Activated CD4-positive, alpha-beta memory T cell treated with anti-CD3 and anti-CD28 coated beads, Interleukin-2, amount 10 ng/mL, durations not matched to agents 7 days and 5 days (primary cell): ENCODE measurements around the gene PRSS38. TPM values are rescaled to one million over a fixed set of nuclear protein-coding genes. Genes with fewer than 3 reads are reported as not detected.
"Not testable (repeated sequence)": the region's sequence is repeated elsewhere in the genome, so short reads cannot be mapped to it uniquely, and the experiment has no call there.

Experiments
- CTCF ChIA-PET: fragments of 350-600 bp; sonication (Branson Sonifier 250); formaldehyde crosslinking; loops from one replicate; lab custom pipeline; 2021; ENCODE audit warnings: antibody characterized with exemption, inconsistent platforms; lab: Charles Lee
- POLR2A ChIA-PET: fragments of 350-600 bp; sonication (Branson Sonifier 250); formaldehyde crosslinking; loops from one replicate; lab custom pipeline; 2021; ENCODE audit warnings: antibody characterized with exemption; lab: Charles Lee
- DNase-seq: peaks from one replicate; pipeline ENCODE4 v3.0.0-alpha.2; 2020
- H3K27ac Mint-ChIP-seq: one replicate; pipeline ENCODE4 v1.8.0; 2021; ENCODE audit warnings: mild to moderate bottlenecking, mixed read lengths
- H3K27me3 Mint-ChIP-seq: one replicate; pipeline ENCODE4 v1.8.0; 2021; ENCODE audit warnings: mixed read lengths
- H3K36me3 Mint-ChIP-seq: one replicate; pipeline ENCODE4 v1.8.0; 2021; ENCODE audit warnings: low read depth, mixed read lengths
- H3K4me1 Mint-ChIP-seq: one replicate; pipeline ENCODE4 v1.8.0; 2021; ENCODE audit warnings: mixed read lengths
- H3K4me3 Mint-ChIP-seq: one replicate; pipeline ENCODE4 v1.8.0; 2021; ENCODE audit warnings: mild to moderate bottlenecking, mixed read lengths
- H3K9me3 Mint-ChIP-seq: one replicate; pipeline ENCODE4 v1.8.0; 2021; ENCODE audit warnings: mixed read lengths
- total RNA-seq, 2 experiments: library from RNA; stranded (reverse); gene quantifications; one replicate each; pipeline ENCODE4 v1.2.3, GENCODE V29; 2021

PRSS38 gene
- total RNA-seq, 2 experiments from 2014 or later = not detected

GRCh38 chr1:227877810-227878209, 62.3 kb downstream of the PRSS38 start:
- POLR2A ChIA-PET, H3K9me3 Mint-ChIP-seq, H3K36me3 Mint-ChIP-seq, CTCF ChIA-PET, DNase-seq, H3K27ac Mint-ChIP-seq, H3K4me1 Mint-ChIP-seq, H3K4me3 Mint-ChIP-seq: not testable (repeated sequence)
- peaks cover 39% of the 10 kb centered on the region for H3K27me3 Mint-ChIP-seq

GRCh38 chr1:227880342-227880924, 65.0 kb downstream of the PRSS38 start:
- no peak for DNase-seq
- Mint-ChIP-seq H3K27ac (no peak overlapping the region), H3K27me3 (peaks cover 20% of the 10 kb centered on the region), H3K36me3 (no peaks in the 10 kb centered on the region), H3K4me1 (peaks cover 14% of the 10 kb centered on the region), H3K4me3 (no peak overlapping the region), H3K9me3 (no peaks in the 10 kb centered on the region)
- POLR2A ChIA-PET = no interaction called here
- CTCF ChIA-PET = no interaction called here

DNA sequence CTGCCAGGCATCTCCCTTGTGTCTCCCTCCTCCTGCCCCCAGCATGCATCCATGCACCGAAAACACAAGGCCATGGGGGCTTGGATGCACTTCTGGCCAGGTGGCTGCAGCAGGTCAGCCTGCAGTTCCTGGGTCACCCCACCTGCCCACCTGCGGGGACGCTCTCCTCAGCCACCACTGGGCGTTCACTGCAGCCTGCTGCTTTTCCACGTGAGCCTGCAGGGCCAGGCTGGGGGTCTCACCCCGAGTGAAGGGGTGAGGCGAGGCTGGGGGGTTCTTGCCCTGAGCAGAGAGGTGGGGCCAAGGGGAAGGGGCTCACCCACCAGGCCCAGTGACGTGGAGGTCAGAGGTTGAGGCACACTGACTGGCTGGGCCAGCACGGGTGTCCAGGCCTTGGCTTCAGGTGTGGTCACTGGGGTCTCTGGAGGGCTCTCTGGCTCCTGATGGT, 67.6 kb downstream of the PRSS38 start:
- POLR2A ChIA-PET = no interaction called here
- Mint-ChIP-seq H3K4me3 (no peak overlapping the region), H3K4me1 (peaks cover 24% of the 10 kb centered on the region), H3K36me3 (no peaks in the 10 kb centered on the region), H3K9me3 (no peaks in the 10 kb centered on the region), H3K27ac (no peak overlapping the region), H3K27me3 (peaks cover 16% of the 10 kb centered on the region)
- DNase-seq = no peak
- CTCF ChIA-PET = no interaction called here

DNA sequence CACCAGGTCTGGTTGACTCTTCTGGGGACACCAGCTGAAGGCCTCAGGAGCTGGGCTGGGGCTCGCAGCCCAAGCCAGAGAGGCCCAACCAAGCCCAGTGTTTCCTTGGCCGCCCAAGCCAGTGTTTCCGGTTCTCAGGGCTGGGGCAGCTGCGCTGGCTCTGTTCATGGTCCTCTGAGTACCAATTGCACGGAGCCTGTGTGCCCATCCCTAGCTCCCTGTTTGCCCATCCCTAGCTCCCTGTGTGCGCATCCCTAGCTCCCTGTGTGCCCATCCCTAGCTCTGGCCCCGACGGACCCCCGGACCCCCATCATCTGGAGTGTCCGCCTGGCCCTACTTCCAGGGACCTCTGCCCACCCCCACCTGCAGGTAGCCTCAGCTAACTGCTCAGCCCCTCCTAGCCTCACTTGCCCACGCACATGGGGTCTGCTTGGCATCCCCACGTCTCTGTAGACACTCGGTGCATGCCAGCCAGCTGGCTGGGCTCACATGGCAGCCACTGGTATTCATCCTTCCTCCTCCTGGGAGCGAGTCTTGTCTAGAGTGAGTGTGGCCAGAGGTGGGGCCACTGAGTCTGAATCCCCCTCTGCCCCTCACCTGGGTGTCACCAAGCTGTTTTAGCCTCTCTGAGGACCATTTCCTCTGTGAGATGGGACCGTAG, 68.3 kb downstream of the PRSS38 start:
- no peak for DNase-seq
- Mint-ChIP-seq H3K27me3 (peaks cover 16% of the 10 kb centered on the region), H3K36me3 (no peaks in the 10 kb centered on the region), H3K9me3 (no peaks in the 10 kb centered on the region), H3K4me3 (no peak overlapping the region), H3K27ac (no peak overlapping the region), H3K4me1 (peaks cover 24% of the 10 kb centered on the region)
- ChIA-PET CTCF (no interaction called here), POLR2A (no interaction called here)

DNA sequence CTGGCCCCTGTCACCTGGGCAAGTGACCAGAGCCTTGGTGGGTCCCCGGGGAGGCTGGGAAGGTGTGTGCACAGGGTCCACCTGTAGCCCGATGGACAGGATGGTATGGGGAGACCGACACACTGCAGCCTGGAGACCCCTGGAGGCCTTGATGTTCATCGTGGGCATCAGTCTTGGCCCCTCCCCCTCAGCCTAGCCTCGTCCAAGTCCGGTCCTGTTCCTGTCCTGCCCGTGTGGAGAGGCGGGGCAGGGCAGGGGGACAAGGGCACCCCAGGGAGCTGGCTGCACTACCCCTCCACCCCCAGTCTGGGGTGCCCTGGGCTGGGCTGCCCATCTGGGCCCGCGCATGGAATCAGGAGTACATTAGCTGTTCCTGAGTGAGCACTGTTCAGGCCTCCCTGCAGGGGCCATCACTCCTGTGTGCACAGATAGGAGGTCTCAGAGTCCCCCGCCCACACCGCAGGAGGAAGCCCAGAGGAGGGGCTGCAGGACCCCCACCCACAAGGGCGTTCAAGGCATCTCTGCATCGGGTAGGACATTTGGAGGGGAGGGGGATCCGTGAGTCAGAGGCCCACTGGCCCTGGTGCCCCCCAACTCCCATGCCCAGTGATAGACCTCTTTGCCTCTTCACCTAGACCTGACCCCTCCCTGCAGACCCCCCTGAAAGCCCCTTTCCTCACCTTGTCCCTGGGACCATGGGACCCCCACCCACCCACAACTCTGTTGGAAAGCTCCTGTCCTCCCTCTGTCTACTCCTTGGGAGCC, 69.1 kb downstream of the PRSS38 start:
- H3K9me3 Mint-ChIP-seq = no peaks in the 10 kb centered on the region
- H3K4me3 Mint-ChIP-seq = no peak overlapping the region
- H3K36me3 Mint-ChIP-seq = no peaks in the 10 kb centered on the region
- CTCF ChIA-PET = no interaction called here
- POLR2A ChIA-PET = no interaction called here
- H3K27me3 Mint-ChIP-seq = peaks cover 13% of the 10 kb centered on the region
- peak; percentile 15 for DNase-seq
- peaks cover 24% of the 10 kb centered on the region for H3K4me1 Mint-ChIP-seq
- H3K27ac Mint-ChIP-seq = peak overlapping the region; percentile 87

DNA sequence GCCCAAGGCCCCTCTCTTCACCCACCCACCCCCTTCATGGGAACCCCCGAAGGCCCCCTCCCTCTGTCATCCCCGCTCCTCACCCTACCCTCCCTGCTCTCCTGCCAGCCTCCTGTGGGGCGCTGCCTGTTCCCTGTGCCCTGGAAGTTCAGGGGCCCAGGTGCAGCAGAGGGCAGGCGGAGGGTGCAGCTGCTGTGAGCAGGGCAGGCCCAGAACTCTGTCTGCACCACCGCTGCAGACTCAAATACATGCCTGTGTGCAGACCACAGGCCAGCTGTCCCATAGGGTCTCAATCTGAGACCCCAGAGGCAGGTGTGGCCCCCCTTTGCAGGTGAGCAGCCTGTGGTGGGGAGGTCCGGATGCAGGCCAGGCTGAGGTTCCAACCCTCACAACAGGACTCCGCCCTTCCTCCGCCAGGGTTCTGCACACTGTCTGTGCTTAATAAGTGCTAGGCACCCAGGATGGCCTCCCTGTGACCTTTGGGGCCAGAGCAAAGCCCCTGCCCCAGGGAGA, 69.7 kb downstream of the PRSS38 start:
- peak overlapping the region; percentile 87 for H3K27ac Mint-ChIP-seq
- POLR2A ChIA-PET = interaction anchor here (1.2 kb wide), 1 partner anchor 14 kb away, joined by 3 read pairs; no protein-coding TSS in a partner anchor
- H3K4me1 Mint-ChIP-seq = peaks cover 24% of the 10 kb centered on the region
- peak; percentile 64 for DNase-seq
- CTCF ChIA-PET = no interaction called here
- H3K9me3 Mint-ChIP-seq = no peaks in the 10 kb centered on the region
- peaks cover 10% of the 10 kb centered on the region for H3K27me3 Mint-ChIP-seq
- H3K36me3 Mint-ChIP-seq = no peaks in the 10 kb centered on the region
- peak overlapping the region; percentile 18 for H3K4me3 Mint-ChIP-seq

DNA sequence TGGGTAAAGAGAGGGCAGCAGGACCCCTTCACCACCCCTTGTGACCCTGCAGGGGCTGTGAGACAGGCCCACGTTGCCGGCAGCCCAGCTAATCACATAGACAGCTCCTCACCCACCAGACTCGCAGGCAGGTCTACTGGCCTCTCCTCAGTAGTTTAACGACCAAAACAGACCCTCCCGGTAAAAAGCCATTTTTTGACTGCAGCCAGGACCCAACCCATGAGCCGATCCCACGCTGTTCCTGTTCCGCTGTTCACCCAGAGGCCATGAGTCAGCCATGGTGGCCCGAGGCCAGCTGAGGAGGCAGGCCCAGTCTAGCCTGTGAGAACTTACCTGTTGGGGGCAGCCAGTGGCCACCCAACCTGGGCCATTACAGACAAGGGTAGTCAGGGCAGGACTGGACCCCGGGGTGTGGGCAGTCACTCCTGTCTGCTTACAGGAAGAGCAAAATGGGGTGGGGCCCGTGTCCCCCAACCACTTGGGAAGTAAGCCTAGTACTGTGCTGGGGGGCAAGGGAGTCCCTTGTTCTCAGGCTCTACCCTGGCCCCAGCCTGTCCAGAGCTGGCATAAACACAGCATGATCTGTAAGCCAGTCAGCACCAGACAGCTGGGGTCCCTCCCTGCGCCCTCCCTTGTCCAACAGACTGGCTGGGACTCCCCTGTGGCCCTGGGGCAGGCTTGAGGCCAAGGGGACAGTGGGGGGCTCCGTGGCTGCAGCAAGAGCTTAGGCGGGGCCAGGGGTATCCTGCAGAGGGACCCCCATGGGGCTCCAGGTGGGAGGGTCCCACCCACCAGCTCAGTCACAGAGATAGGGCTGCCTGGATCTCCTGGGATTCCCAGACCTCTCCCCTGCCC, 70.4 kb downstream of the PRSS38 start:
- no peaks in the 10 kb centered on the region for H3K9me3 Mint-ChIP-seq
- peak; percentile 26 for DNase-seq
- no peaks in the 10 kb centered on the region for H3K36me3 Mint-ChIP-seq
- H3K4me1 Mint-ChIP-seq = peaks cover 24% of the 10 kb centered on the region
- CTCF ChIA-PET = interaction anchor here (1.5 kb wide), 1 partner anchor 343 kb away, joined by 3 read pairs; no protein-coding TSS in a partner anchor
- peak overlapping the region; percentile 18 for H3K4me3 Mint-ChIP-seq
- H3K27me3 Mint-ChIP-seq = peaks cover 3% of the 10 kb centered on the region
- POLR2A ChIA-PET = interaction anchor here (1.0 to 1.4 kb wide), 3 partner anchors 13 to 196 kb away, joined by 3 to 4 read pairs (median 4); partner anchors contain the start of gene ARF1
- peak overlapping the region; percentile 87 for H3K27ac Mint-ChIP-seq

DNA sequence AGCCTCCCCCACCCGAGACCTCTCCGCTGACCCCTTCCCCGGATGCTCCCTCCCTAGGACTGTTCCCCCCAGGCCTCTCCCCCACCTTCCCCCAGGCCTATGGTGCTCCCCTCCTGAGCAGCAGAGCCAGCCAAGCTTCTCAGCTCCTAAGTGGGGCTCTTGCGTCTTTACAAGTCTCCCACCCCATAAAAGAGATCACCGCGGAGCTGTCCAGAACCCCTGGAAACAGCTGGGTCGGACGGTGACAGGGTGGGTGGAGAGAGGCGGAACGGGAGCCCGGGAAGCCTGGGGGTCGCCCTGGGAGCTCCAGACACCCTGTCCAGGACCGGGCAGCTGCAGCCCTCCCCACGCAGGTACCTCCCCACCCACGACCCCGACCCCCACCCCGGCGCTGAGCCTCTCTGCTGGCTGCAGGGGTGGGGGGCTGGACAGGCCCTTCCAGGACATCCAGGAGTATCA, 71.1 kb downstream of the PRSS38 start:
- H3K36me3 Mint-ChIP-seq = no peaks in the 10 kb centered on the region
- H3K4me1 Mint-ChIP-seq = peaks cover 24% of the 10 kb centered on the region
- CTCF ChIA-PET = interaction anchor here (1.5 kb wide), 1 partner anchor 344 kb away, joined by 3 read pairs; no protein-coding TSS in a partner anchor
- peaks cover 2% of the 10 kb centered on the region for H3K27me3 Mint-ChIP-seq
- H3K27ac Mint-ChIP-seq = peak overlapping the region; percentile 49
- H3K9me3 Mint-ChIP-seq = no peaks in the 10 kb centered on the region
- POLR2A ChIA-PET = interaction anchor here (1.0 to 1.4 kb wide), 2 partner anchors 17 to 196 kb away, joined by 4 read pairs; partner anchors contain the start of gene ARF1
- peak; percentile 15 for DNase-seq
- H3K4me3 Mint-ChIP-seq = no peak overlapping the region

DNA sequence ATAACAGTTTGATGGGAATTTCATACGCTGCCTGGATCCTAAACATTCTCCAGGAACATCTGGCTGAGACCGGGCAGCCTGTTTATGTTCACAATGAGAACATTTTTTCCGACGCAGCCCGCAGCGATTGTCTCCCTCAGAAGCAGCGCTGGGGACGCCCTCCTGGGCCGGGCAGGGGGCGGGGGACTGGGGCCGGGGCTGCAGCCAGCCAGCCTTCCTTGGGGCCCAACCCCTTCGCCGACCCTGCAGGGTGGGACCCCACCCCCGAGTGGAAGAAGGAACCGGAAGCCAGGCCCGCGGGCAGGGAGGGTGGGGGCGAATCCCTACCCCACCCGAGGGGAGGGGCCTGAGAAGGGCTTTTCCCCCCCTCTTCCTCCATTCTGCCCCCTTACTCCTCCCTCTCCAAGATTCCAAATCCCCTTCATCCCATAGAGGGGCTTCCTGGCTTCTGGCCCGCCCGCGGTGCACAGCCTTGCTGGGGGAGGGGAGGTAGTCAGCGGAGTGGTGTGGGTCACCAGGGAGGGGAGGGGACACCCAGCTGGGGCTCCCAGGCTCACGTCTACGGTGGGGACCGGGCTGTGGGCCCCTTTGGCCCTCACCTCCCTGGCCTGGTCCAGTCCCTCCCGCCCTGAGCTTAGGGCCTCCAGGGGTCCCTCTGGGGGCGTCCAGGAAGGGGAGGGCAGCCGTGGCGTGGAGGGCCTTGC, 71.7 kb downstream of the PRSS38 start:
- no peak overlapping the region for H3K4me3 Mint-ChIP-seq
- H3K36me3 Mint-ChIP-seq = no peaks in the 10 kb centered on the region
- no peaks in the 10 kb centered on the region for H3K27me3 Mint-ChIP-seq
- H3K9me3 Mint-ChIP-seq = no peaks in the 10 kb centered on the region
- POLR2A ChIA-PET = interaction anchor here (1.0 to 1.4 kb wide), 2 partner anchors 18 to 195 kb away, joined by 4 read pairs; partner anchors contain the start of gene ARF1
- peak; percentile 35 for DNase-seq
- H3K4me1 Mint-ChIP-seq = peaks cover 24% of the 10 kb centered on the region
- CTCF ChIA-PET = interaction anchor here (1.5 kb wide), 1 partner anchor 344 kb away, joined by 3 read pairs; no protein-coding TSS in a partner anchor
- H3K27ac Mint-ChIP-seq = peak overlapping the region; percentile 49

DNA sequence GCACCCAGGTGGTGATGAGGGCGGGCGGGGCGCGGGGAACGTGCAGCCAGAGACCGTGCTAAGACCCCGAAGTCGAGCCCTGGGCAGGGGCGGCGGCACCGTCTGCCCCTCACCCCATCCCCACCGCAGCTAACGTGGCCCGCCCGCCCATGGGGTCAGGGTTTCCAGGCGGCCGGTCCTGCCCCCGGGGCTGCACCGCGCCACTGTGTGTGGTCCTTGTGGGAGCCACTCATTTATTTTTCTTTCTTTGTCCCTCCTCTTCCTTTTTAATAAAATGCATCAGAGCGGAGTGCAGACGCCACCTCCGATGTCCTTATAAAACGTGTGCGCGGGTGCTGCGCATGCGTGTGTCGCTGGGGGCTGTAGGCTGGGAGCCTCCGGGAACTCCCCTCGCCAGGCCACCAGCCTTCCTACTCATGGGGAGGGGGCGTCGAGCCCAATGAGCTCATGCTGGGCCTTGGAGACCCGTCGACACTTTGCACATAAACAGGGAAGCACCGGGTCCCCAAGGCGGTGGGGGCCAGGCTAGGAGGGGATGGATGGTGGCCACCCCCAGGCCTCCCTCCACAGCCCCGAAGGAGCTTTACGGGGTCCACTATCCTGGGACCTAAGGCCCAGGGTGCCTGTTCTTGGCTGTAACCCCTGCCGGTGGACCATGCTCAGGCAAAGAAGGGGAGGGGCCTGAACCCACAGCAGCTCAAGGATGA, 72.4 kb downstream of the PRSS38 start:
- POLR2A ChIA-PET = no interaction called here
- no peaks in the 10 kb centered on the region for H3K27me3 Mint-ChIP-seq
- peak; percentile 17 for DNase-seq
- no peak overlapping the region for H3K27ac Mint-ChIP-seq
- no peaks in the 10 kb centered on the region for H3K9me3 Mint-ChIP-seq
- CTCF ChIA-PET = no interaction called here
- peaks cover 22% of the 10 kb centered on the region for H3K4me1 Mint-ChIP-seq
- H3K4me3 Mint-ChIP-seq = no peak overlapping the region
- no peaks in the 10 kb centered on the region for H3K36me3 Mint-ChIP-seq

- H3K4me3 Mint-ChIP-seq = no peak overlapping the region
- H3K36me3 Mint-ChIP-seq = no peaks in the 10 kb centered on the region
- no peaks in the 10 kb centered on the region for H3K9me3 Mint-ChIP-seq
- no peak overlapping the region for H3K27ac Mint-ChIP-seq
- peaks cover 22% of the 10 kb centered on the region for H3K4me1 Mint-ChIP-seq
- DNase-seq = peak; percentile 15
- CTCF ChIA-PET = interaction anchor here (1.3 kb wide), 1 partner anchor 1262 kb away, joined by 3 read pairs; no protein-coding TSS in a partner anchor
- POLR2A ChIA-PET = no interaction called here
- no peaks in the 10 kb centered on the region for H3K27me3 Mint-ChIP-seq
These were observed 73.0 kb downstream of the PRSS38 start for GRCh38 chr1:227888404-227889046.
